Astrocyte (in vitro differentiated cells and primary cell): ENCODE data around the gene CWH43.

Source experiments
- EZH2 ChIP-seq: IDR thresholded peaks from 2 replicates; pipeline ENCODE4 v1.6.1; 2012; ENCODE audit warnings: mild to moderate bottlenecking, low read length, inconsistent platforms; ENCODE audit not compliant: insufficient read depth
- TF ChIP-seq, protein P1 (sequence below): IDR thresholded peaks from 2 replicates; pipeline ENCODE4 v1.5.1; 2011; ENCODE audit warnings: low read depth, mild to moderate bottlenecking, inconsistent platforms, low read length, moderate library complexity; ENCODE audit not compliant: insufficient read depth

- TF ChIP-seq, protein P1, sequence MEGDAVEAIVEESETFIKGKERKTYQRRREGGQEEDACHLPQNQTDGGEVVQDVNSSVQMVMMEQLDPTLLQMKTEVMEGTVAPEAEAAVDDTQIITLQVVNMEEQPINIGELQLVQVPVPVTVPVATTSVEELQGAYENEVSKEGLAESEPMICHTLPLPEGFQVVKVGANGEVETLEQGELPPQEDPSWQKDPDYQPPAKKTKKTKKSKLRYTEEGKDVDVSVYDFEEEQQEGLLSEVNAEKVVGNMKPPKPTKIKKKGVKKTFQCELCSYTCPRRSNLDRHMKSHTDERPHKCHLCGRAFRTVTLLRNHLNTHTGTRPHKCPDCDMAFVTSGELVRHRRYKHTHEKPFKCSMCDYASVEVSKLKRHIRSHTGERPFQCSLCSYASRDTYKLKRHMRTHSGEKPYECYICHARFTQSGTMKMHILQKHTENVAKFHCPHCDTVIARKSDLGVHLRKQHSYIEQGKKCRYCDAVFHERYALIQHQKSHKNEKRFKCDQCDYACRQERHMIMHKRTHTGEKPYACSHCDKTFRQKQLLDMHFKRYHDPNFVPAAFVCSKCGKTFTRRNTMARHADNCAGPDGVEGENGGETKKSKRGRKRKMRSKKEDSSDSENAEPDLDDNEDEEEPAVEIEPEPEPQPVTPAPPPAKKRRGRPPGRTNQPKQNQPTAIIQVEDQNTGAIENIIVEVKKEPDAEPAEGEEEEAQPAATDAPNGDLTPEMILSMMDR = no peak
- no peak for TF ChIP-seq EZH2
Observed at GRCh38 chr4:49000806-49001205, 14.7 kb downstream of the CWH43 start.
